K562 (cell line): ENCODE data around the gene LIMS2. TPM values are rescaled to one million over a fixed set of nuclear protein-coding genes. Genes with fewer than 3 reads are reported as not detected.

Experiments
- ATAC-seq: fragments of 200-7000 bp; cut with Tn5 transposase; 3 replicates; pipeline ENCODE4 v1.9.1; 2020; ENCODE audit warnings: moderate library complexity
- BruUV-seq: library from RNA; stranded (reverse); fragments of 400-500 nt; replicated peaks from 2 replicates; lab custom pipeline; 2021; lab: Mats Ljungman, UMichigan
- CTCF ChIA-PET: fragments of 300-600 bp; formaldehyde crosslinking; extraction: SDS; loops from one replicate; lab custom pipeline; 2021; ENCODE audit warnings: low intra/inter-chr PET ratio; lab: Yijun Ruan, JAX
- POLR2A ChIA-PET: fragments of 300-600, 350-650 bp; sonication (Branson Sonifier 250); formaldehyde crosslinking; extraction: SDS; loops from one replicate; lab custom pipeline; 2021; ENCODE audit warnings: antibody characterized with exemption, inconsistent platforms; lab: Yijun Ruan, JAX
- DNase-seq, 4 experiments: peaks; one replicate each; pipeline versions ENCODE4 v3.0.0 to v3.0.0-alpha.2; 2011 to 2018; ENCODE audit warnings: low spot score in 3 of 4, mixed read lengths in 3 of 4; ENCODE audit errors: extremely low read depth in 1 of 4
- FAIRE-seq: peaks from 2 replicates; lab custom pipeline; 2011; peaks lifted over from hg19 to GRCh38; lab: Jason Lieb, UNC
- H2AFZ ChIP-seq: 2 replicates; pipeline ENCODE4 v1.6.0; 2011; ENCODE audit warnings: low read depth, low read length, control low read depth, inconsistent platforms
- H3K27ac ChIP-seq: fragments of 200-600 bp; 3 replicates; pipeline ENCODE4 v1.8.0; 2011; ENCODE audit warnings: low read depth, mild to moderate bottlenecking, control low read depth, inconsistent platforms, low read length, moderate library complexity, mixed read lengths; ENCODE audit errors: extremely low read depth
- H3K27me3 ChIP-seq, 2 experiments: fragments of 300-600 bp in 1 of 2; 2 replicates in 1 of 2; 3 replicates in 1 of 2; pipeline versions ENCODE4 v1.6.0 to v1.8.0; 2011; ENCODE audit warnings: inconsistent platforms in 2 of 2, low read length in 2 of 2, mild to moderate bottlenecking in 1 of 2, mixed read lengths in 1 of 2, moderate library complexity in 1 of 2; ENCODE audit not compliant: control insufficient read depth in 2 of 2, insufficient read depth in 2 of 2
- H3K36me3 ChIP-seq: fragments of 300-600 bp; 3 replicates; pipeline ENCODE4 v1.8.0; 2011; ENCODE audit warnings: mild to moderate bottlenecking, low read length, inconsistent platforms; ENCODE audit not compliant: control insufficient read depth, insufficient read depth
- H3K4me1 ChIP-seq, 2 experiments: fragments of 200-600 bp in 1 of 2; replicated peaks in 1 of 2; 2 replicates in 1 of 2; 3 replicates in 1 of 2; pipeline versions ENCODE4 v1.5.1 to v1.8.0; 2011; ENCODE audit warnings: inconsistent platforms in 2 of 2, low read length in 2 of 2, mild to moderate bottlenecking in 1 of 2, mixed read lengths in 1 of 2, moderate library complexity in 1 of 2; ENCODE audit not compliant: control insufficient read depth in 2 of 2, insufficient read depth in 2 of 2
- H3K4me2 ChIP-seq: 2 replicates; pipeline ENCODE4 v1.6.1; 2011; ENCODE audit warnings: low read length, control low read depth, inconsistent platforms, mixed read lengths; ENCODE audit not compliant: insufficient read depth
- H3K4me3 ChIP-seq: fragments of 200-600 bp; sonication (generic), shearing (Covaris generic); 2 replicates; pipeline ENCODE4 v1.5.1; 2016; ENCODE audit warnings: control low read depth, inconsistent platforms
- H3K79me2 ChIP-seq: fragments of 200-600 bp; 3 replicates; pipeline ENCODE4 v1.8.0; 2011; ENCODE audit warnings: low read length, inconsistent platforms; ENCODE audit not compliant: control insufficient read depth, insufficient read depth
- H3K9ac ChIP-seq, 2 experiments: 2 replicates each; pipeline versions ENCODE4 v1.6.0 to v1.6.1; 2011; ENCODE audit warnings: low read depth in 2 of 2, low read length in 2 of 2, control low read depth in 1 of 2, inconsistent platforms in 1 of 2, mild to moderate bottlenecking in 1 of 2, mixed read lengths in 1 of 2; ENCODE audit not compliant: insufficient read depth in 1 of 2
- H3K9me1 ChIP-seq: one replicate; pipeline ENCODE4 v1.6.0; 2011; ENCODE audit warnings: inconsistent platforms, mild to moderate bottlenecking, low read length, moderate library complexity; ENCODE audit not compliant: control insufficient read depth, insufficient read depth
- H3K9me3 ChIP-seq: replicated peaks from 2 replicates; pipeline ENCODE4 v1.5.1; 2011; ENCODE audit warnings: low read depth, low read length, inconsistent platforms; ENCODE audit not compliant: control insufficient read depth, insufficient read depth
- H4K20me1 ChIP-seq: replicated peaks from 2 replicates; pipeline ENCODE4 v1.6.1; 2011; ENCODE audit warnings: low read length, inconsistent platforms, mixed read lengths; ENCODE audit not compliant: control insufficient read depth, insufficient read depth
- EHMT2 ChIP-seq: fragments of 450-650 bp; IDR thresholded peaks from 2 replicates; pipeline ENCODE4 v1.6.1; 2018; ENCODE audit warnings: antibody characterized with exemption
- ESRRB ChIP-seq: fragments of 250-450 bp; sonication (Bioruptor Pico); IDR thresholded peaks from 2 replicates; pipeline ENCODE4 v1.5.0; 2020; ENCODE audit warnings: mild to moderate bottlenecking, moderate library complexity, borderline replicate concordance
- HNRNPL ChIP-seq: fragments of 200-400 bp; formaldehyde crosslinking; IDR thresholded peaks from 2 replicates; pipeline ENCODE4 v1.6.1; 2017; ENCODE audit warnings: low read depth, mild to moderate bottlenecking, low read length
- NR1H2 ChIP-seq: sonication (generic); formaldehyde crosslinking; IDR thresholded peaks from 2 replicates; pipeline ENCODE4 v1.4.0; 2020; ENCODE audit warnings: mild to moderate bottlenecking, missing genetic modification reagents
- SP1 ChIP-seq: sonication (generic); formaldehyde crosslinking; IDR thresholded peaks from 2 replicates; pipeline ENCODE4 v1.8.1; 2022; ENCODE audit warnings: mild to moderate bottlenecking, missing genetic modification reagents
- SP2 ChIP-seq: IDR thresholded peaks from 2 replicates; pipeline ENCODE4 v1.6.1; 2011; ENCODE audit warnings: mild to moderate bottlenecking, low read depth, low read length, moderate library complexity; ENCODE audit not compliant: poor library complexity, severe bottlenecking; ENCODE audit errors: extremely low read depth
- SUPT5H ChIP-seq: fragments of 450-650 bp; IDR thresholded peaks from 2 replicates; pipeline ENCODE4 v1.6.1; 2016
- TGIF2 ChIP-seq: sonication (generic); formaldehyde crosslinking; IDR thresholded peaks from 2 replicates; pipeline ENCODE4 v1.8.1; 2022; ENCODE audit warnings: mild to moderate bottlenecking, missing genetic modification reagents, moderate library complexity
- U2AF2 ChIP-seq: fragments of 200-400 bp; formaldehyde crosslinking; optimal IDR thresholded peaks from 2 replicates; pipeline ENCODE3; 2017; ENCODE audit warnings: low read depth, mild to moderate bottlenecking, low read length
- ZFP30 ChIP-seq: fragments of 250-450 bp; sonication (Bioruptor Pico); IDR thresholded peaks from 2 replicates; pipeline ENCODE4 v1.8.0; 2022; ENCODE audit warnings: moderate library complexity, mild to moderate bottlenecking, inconsistent platforms, borderline replicate concordance
- ZKSCAN1 ChIP-seq: fragments of 150-350 bp; IDR thresholded peaks from 2 replicates; pipeline ENCODE4 v1.6.1; 2016; ENCODE audit warnings: low read depth, low read length
- ZNF133 ChIP-seq: fragments of 250-450 bp; sonication (Bioruptor Pico); IDR thresholded peaks from 2 replicates; pipeline ENCODE4 v1.4.0; 2020; ENCODE audit warnings: mild to moderate bottlenecking
- ZNF354B ChIP-seq: fragments of 250-450 bp; sonication (Bioruptor Pico); IDR thresholded peaks from 2 replicates; pipeline ENCODE4 v1.4.0; 2020
- ZNF431 ChIP-seq: sonication (generic); formaldehyde crosslinking; IDR thresholded peaks from 2 replicates; pipeline ENCODE4 v1.8.0; 2022; ENCODE audit warnings: mild to moderate bottlenecking, missing genetic modification reagents
- ZNF644 ChIP-seq: fragments of 200-800 bp; sonication (Bioruptor generic); IDR thresholded peaks from 2 replicates; pipeline ENCODE4 v1.6.1; 2016; ENCODE audit warnings: low read depth, missing genetic modification characterization, missing compliant biosample characterization
- ZNF717 ChIP-seq: fragments of 250-450 bp; sonication (Bioruptor Pico); IDR thresholded peaks from 2 replicates; pipeline ENCODE4 v1.5.0; 2021
- WGBS: fragments of 100-300 bp; shearing (Covaris generic); methylation state at CpG from one replicate; pipeline ENCODE4 v1.1.6; 2016; ENCODE audit warnings: low coverage, mixed read lengths; ENCODE audit not compliant: insufficient coverage; ENCODE audit errors: missing lambda C conversion rate; 5-methylcytosine and 5-hydroxymethylcytosine counted together
- in situ Hi-C: fragments of 300-500 bp; cut with MboI; formaldehyde crosslinking; loops from 4 replicates; pipeline ENCODE4 v1.15.0; 2018; ENCODE audit warnings: inconsistent platforms, mixed read lengths
- intact Hi-C: fragments of 100-400 bp; cut with micrococcal nuclease; formaldehyde crosslinking; loops from 2 replicates; pipeline ENCODE4 v1.14.2; 2022
- polyA plus RNA-seq, 8 experiments: library from polyadenylated mRNA; depleted of rRNA in 4 of 8; stranded (reverse) in 5 of 8; unstranded in 3 of 8; fragments of >200 nt; fragmentation: Nextera tagmentation in 2 of 8; fragmentation: Illumina TruSeq in 1 of 8; extraction: Ambion mirVana in 2 of 8; extraction: Trizol in 1 of 8; gene quantifications; 2 replicates each; pipeline versions ENCODE4 v1.2.1 to v1.2.3, GENCODE V29; 2011 to 2014; ENCODE audit warnings: inconsistent platforms in 1 of 8, missing spikeins in 1 of 8
- total RNA-seq, 7 experiments: library from RNA; depleted of rRNA in 6 of 7; stranded (reverse); fragments of >200 nt in 6 of 7; fragmentation: Illumina TruSeq in 2 of 7; extraction: Trizol in 2 of 7; gene quantifications; 2 replicates each; pipeline versions ENCODE4 v1.2.1 to v1.2.3, GENCODE V29; 2011 to 2021; ENCODE audit warnings: low replicate concordance in 1 of 7
- TF ChIP-seq, protein P1 (sequence below): fragments of 250-450 bp; sonication (Bioruptor Pico); IDR thresholded peaks from 2 replicates; pipeline ENCODE4 v1.5.0; 2022; ENCODE audit warnings: mild to moderate bottlenecking
- TF ChIP-seq, protein P2 (sequence below): fragments of 450-650 bp; formaldehyde crosslinking; IDR thresholded peaks from 2 replicates; pipeline ENCODE4 v1.4.0; 2022; ENCODE audit warnings: mild to moderate bottlenecking, moderate library complexity
- TF ChIP-seq, protein P3 (sequence below): IDR thresholded peaks from 2 replicates; pipeline ENCODE4 v1.6.1; 2016; ENCODE audit warnings: missing genetic modification characterization, missing compliant biosample characterization

Gene LIMS2
- total and polyA plus RNA-seq, 9 of the 15 experiments (the other 6 are each of a cell fraction or from before 2014, with no cell fraction given): 0.04 to 0.22 TPM; not detected in 7

DNA sequence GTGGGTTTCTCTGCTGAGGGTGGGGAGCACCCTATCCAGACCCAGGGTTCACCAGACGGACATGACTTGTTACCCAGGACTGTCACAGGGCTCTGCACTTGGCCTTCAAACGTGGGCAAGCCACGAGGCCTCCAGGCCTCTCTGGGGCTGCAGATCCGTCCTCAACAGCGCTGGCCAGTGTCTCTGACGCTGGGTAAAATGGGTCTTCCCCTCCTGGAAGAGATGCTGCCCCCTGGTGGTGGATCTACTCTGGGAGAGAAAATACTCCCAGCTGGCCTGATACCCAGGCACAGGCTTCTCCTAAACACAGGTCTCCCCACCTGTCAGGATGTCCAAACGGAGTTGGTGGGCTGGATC lies 25.7 kb downstream of the LIMS2 start (continued):
- TF ChIP-seq ZNF354B (CRISPR knock-in tag) (no peak), ZFP30 (CRISPR knock-in tag) (no peak), ZKSCAN1 (no peak), NR1H2 (CRISPR knock-in tag) (no peak), ZNF644 (no peak), ZNF717 (no peak), ZNF133 (CRISPR knock-in tag) (no peak)
- TF ChIP-seq, protein P1, sequence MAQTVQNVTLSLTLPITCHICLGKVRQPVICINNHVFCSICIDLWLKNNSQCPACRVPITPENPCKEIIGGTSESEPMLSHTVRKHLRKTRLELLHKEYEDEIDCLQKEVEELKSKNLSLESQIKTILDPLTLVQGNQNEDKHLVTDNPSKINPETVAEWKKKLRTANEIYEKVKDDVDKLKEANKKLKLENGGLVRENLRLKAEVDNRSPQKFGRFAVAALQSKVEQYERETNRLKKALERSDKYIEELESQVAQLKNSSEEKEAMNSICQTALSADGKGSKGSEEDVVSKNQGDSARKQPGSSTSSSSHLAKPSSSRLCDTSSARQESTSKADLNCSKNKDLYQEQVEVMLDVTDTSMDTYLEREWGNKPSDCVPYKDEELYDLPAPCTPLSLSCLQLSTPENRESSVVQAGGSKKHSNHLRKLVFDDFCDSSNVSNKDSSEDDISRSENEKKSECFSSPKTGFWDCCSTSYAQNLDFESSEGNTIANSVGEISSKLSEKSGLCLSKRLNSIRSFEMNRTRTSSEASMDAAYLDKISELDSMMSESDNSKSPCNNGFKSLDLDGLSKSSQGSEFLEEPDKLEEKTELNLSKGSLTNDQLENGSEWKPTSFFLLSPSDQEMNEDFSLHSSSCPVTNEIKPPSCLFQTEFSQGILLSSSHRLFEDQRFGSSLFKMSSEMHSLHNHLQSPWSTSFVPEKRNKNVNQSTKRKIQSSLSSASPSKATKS (CRISPR knock-in tag): no peak

DNA sequence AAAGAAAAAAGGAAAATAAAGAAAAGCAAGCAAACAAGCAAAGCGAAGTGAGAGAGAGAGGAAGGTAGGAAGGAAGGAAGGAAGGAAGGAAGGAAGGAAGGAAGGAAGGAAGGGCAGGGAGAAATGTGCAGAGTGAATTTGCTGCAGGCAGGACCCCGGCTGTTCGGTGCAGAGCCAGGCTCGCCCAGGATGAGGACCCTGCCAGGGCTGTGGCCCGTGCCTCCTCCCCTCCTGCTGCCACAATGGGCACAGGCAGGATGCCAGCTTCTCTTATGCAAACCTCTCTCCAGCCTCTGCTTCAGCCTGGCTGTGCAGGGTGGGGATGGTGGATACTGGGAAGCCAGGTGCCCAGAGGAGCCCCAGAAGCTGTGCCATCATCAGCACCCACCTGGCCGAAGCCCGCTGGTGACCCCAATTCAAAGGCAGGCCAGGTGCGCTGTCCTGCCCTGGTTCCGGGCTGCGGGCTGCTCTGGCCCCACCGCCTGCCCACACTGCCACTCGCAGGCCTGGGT lies 26.2 kb downstream of the LIMS2 start:
- H3K36me3 ChIP-seq: no peaks in the 10 kb centered on the region
- no peak overlapping the region for H3K27ac ChIP-seq
- H3K79me2 ChIP-seq: no peaks in the 10 kb centered on the region
- BruUV-seq: no TSS peak
- CTCF ChIA-PET: interaction anchor here (0.7 to 1.8 kb wide), 4 partner anchors 56 to 175 kb away, joined by 3 to 8 read pairs (median 5); no protein-coding TSS in a partner anchor
- peaks cover 54 to 85% of the 10 kb centered on the region in 2 experiments for H3K27me3 ChIP-seq
- in situ Hi-C loops (no loop called here), intact Hi-C loops (loop anchor here (1.0 to 5.0 kb wide), 2 partner anchors 58 to 452 kb away; no protein-coding TSS in a partner anchor)
- H3K9me1 ChIP-seq: no peaks in the 10 kb centered on the region
- peaks cover 10% of the 10 kb centered on the region; the same call in 1 of the 2 replicates for H4K20me1 ChIP-seq
- no peak overlapping the region for H3K4me2 ChIP-seq
- H3K9me3 ChIP-seq: no peaks in the 10 kb centered on the region
- no peak for ATAC-seq
- POLR2A ChIA-PET: interaction anchor here (0.6 to 1.0 kb wide), 2 partner anchors 18 to 454 kb away, joined by 3 read pairs; no protein-coding TSS in a partner anchor
- FAIRE-seq: no peak
- no peak overlapping the region for H3K4me3 ChIP-seq
- no peak overlapping the region for H2AFZ ChIP-seq
- no peak overlapping the region for H3K9ac ChIP-seq
- peaks cover 0 to 40% of the 10 kb centered on the region in 2 experiments; a peak in 2 of 5 replicates for H3K4me1 ChIP-seq
- no peak for DNase-seq
- WGBS: 32% methylated on average over 11 of the region's 12 CpGs
- no peak for TF ChIP-seq U2AF2
- TF ChIP-seq SP1 (CRISPR knock-in tag): no peak
- TF ChIP-seq SUPT5H: no peak
- no peak for TF ChIP-seq ZNF431 (CRISPR knock-in tag)
- TF ChIP-seq, protein P2, sequence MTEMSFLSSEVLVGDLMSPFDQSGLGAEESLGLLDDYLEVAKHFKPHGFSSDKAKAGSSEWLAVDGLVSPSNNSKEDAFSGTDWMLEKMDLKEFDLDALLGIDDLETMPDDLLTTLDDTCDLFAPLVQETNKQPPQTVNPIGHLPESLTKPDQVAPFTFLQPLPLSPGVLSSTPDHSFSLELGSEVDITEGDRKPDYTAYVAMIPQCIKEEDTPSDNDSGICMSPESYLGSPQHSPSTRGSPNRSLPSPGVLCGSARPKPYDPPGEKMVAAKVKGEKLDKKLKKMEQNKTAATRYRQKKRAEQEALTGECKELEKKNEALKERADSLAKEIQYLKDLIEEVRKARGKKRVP (CRISPR knock-in tag): no peak
- TF ChIP-seq, protein P3, sequence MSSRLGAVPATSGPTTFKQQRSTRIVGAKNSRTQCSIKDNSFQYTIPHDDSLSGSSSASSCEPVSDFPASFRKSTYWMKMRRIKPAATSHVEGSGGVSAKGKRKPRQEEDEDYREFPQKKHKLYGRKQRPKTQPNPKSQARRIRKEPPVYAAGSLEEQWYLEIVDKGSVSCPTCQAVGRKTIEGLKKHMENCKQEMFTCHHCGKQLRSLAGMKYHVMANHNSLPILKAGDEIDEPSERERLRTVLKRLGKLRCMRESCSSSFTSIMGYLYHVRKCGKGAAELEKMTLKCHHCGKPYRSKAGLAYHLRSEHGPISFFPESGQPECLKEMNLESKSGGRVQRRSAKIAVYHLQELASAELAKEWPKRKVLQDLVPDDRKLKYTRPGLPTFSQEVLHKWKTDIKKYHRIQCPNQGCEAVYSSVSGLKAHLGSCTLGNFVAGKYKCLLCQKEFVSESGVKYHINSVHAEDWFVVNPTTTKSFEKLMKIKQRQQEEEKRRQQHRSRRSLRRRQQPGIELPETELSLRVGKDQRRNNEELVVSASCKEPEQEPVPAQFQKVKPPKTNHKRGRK (tag): peak; percentile 74
- TF ChIP-seq SP2: no peak
- TF ChIP-seq HNRNPL: 0 out of 2 replicates have a peak, but pooled peaks have one; percentile 23
- TF ChIP-seq ESRRB (CRISPR knock-in tag): no peak
- TF ChIP-seq EHMT2: no peak
- TF ChIP-seq TGIF2 (CRISPR knock-in tag): no peak
